Chondrocyte (in vitro differentiated cells): Measurements from ENCODE around the gene WDHD1. TPM values are rescaled to one million over a fixed set of nuclear protein-coding genes. Genes with fewer than 3 reads are reported as not detected.

Source experiments
- DNase-seq: peaks from one replicate; pipeline ENCODE4 v3.0.0; 2021; ENCODE audit warnings: mixed read lengths, low spot score
- H3K27ac Mint-ChIP-seq: one replicate; pipeline ENCODE4 v1.8.0; 2021; ENCODE audit warnings: mild to moderate bottlenecking, moderate library complexity, mixed read lengths; ENCODE audit not compliant: unreplicated experiment
- H3K27me3 Mint-ChIP-seq: 2 replicates; pipeline ENCODE4 v1.8.0; 2021; ENCODE audit warnings: low read depth, mixed read lengths
- H3K36me3 Mint-ChIP-seq: 2 replicates; pipeline ENCODE4 v1.8.0; 2021; ENCODE audit warnings: low read depth, mixed read lengths
- H3K4me1 Mint-ChIP-seq: 2 replicates; pipeline ENCODE4 v1.8.0; 2021; ENCODE audit warnings: low read depth, mild to moderate bottlenecking, mixed read lengths
- H3K4me3 Mint-ChIP-seq: one replicate; pipeline ENCODE4 v1.8.0; 2021; ENCODE audit warnings: mild to moderate bottlenecking, moderate library complexity, mixed read lengths; ENCODE audit not compliant: unreplicated experiment
- H3K9me3 Mint-ChIP-seq: 2 replicates; pipeline ENCODE4 v1.8.0; 2021; ENCODE audit warnings: low read depth, mixed read lengths
- CTCF ChIP-seq: fragments of 200-600 bp; sonication (generic); IDR thresholded peaks from 2 replicates; pipeline ENCODE4 v1.5.0; 2021; ENCODE audit warnings: antibody characterized with exemption, mild to moderate bottlenecking, moderate library complexity
- total RNA-seq: library from RNA; stranded (reverse); gene quantifications from 3 replicates; pipeline ENCODE4 v1.2.1, GENCODE V29; 2021

The WDHD1 gene
- total RNA-seq, 1 donor from 2014 or later, result 7.1 TPM

- Mint-ChIP-seq H3K4me1 (peaks cover 30% of the 10 kb centered on the region), H3K4me3 (no peak overlapping the region), H3K9me3 (no peaks in the 10 kb centered on the region), H3K27me3 (no peaks in the 10 kb centered on the region), H3K27ac (peak overlapping the region; percentile 29), H3K36me3 (peaks cover 29% of the 10 kb centered on the region)
- no peak for DNase-seq
- TF ChIP-seq CTCF, result no peak
These were observed 35.8 kb upstream of the WDHD1 start for GRCh38 chr14:55062517-55063351.

- H3K27ac Mint-ChIP-seq, result peak overlapping the region; percentile 32
- H3K9me3 Mint-ChIP-seq, result no peaks in the 10 kb centered on the region
- H3K4me1 Mint-ChIP-seq, result peaks cover 23% of the 10 kb centered on the region
- TF ChIP-seq CTCF, result no peak
- no peak overlapping the region for H3K4me3 Mint-ChIP-seq
- no peaks in the 10 kb centered on the region for H3K27me3 Mint-ChIP-seq
- peaks cover 16% of the 10 kb centered on the region for H3K36me3 Mint-ChIP-seq
- no peak for DNase-seq
These were observed 32.4 kb upstream of the WDHD1 start for GRCh38 chr14:55059333-55059732.

- Mint-ChIP-seq H3K36me3 (peaks cover 15% of the 10 kb centered on the region), H3K4me1 (peaks cover 30% of the 10 kb centered on the region), H3K4me3 (no peak overlapping the region), H3K27ac (no peak overlapping the region), H3K27me3 (no peaks in the 10 kb centered on the region), H3K9me3 (no peaks in the 10 kb centered on the region)
- TF ChIP-seq CTCF, result no peak
- no peak for DNase-seq
These were observed 31.0 kb upstream of the WDHD1 start for GRCh38 chr14:55057919-55058318.

GRCh38 chr14:55054098-55054497 lies 27.2 kb upstream of the WDHD1 start:
- DNase-seq, result no peak
- TF ChIP-seq CTCF, result no peak
- Mint-ChIP-seq H3K27me3 (no peaks in the 10 kb centered on the region), H3K9me3 (no peaks in the 10 kb centered on the region), H3K27ac (no peak overlapping the region), H3K4me3 (no peak overlapping the region), H3K36me3 (peaks cover 8% of the 10 kb centered on the region), H3K4me1 (peaks cover 36% of the 10 kb centered on the region)

GRCh38 chr14:55053500-55053899 lies 26.6 kb upstream of the WDHD1 start:
- DNase-seq, result no peak
- Mint-ChIP-seq H3K9me3 (no peaks in the 10 kb centered on the region), H3K27me3 (no peaks in the 10 kb centered on the region)

More at GRCh38 chr14:55053500-55053899, 26.6 kb upstream of the WDHD1 start:
- H3K27ac Mint-ChIP-seq, result peak overlapping the region; percentile 99
- H3K4me3 Mint-ChIP-seq, result peak overlapping the region; percentile 94
- peaks cover 8% of the 10 kb centered on the region for H3K36me3 Mint-ChIP-seq
- H3K4me1 Mint-ChIP-seq, result peaks cover 36% of the 10 kb centered on the region
- TF ChIP-seq CTCF, result no peak
